A204.1 (cell line): ENCODE data around the gene KIF1B.

Source experiments
- FAIRE-seq: peaks from 2 replicates; lab custom pipeline; 2012; peaks lifted over from hg19 to GRCh38; lab: Jason Lieb, UNC

The KIF1B gene

DNA sequence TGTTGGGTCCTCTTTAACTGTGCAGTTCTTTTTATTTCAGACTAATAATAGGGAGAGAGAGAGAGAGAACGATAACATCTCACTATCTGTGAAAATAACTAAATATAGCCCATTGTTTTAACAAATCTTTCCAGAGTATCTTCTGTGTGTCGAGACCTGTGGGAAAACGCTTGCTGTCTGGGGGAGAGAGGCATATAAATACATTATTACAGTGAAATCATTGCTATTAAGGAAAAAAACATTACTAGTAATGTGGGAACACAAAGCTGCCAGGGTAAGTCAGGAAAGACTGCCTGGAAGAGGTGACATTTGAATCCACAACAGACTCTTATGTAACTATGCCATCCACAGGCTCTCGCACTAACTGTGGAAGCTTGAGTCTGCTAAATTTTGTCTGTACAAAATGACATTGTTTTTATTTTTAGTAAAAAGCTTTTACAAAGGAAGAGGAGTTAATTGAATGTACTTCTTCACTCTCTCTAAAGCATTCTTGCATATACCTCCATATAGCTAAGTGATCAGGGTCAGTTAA lies 128.7 kb downstream of the KIF1B start:
- no peak for FAIRE-seq

DNA sequence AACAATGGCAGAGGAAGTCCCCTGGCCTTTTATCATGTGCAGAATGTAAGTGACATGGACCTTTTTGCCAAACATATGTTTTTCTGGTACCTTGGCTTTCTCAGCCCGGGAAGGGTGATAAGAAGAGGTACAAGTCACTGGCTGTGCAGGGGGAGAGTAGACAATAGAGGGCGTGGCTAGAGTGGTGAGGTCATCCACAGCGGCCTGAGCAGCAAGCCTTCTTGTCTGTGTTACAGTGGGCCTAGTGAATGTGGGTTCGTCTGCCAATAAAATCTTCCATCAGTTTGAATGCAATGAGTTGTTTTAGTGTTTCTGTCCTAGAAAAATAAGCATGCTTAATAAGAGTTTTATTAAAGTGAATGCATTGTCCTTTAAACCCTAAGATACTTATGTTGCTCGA lies 129.4 kb downstream of the KIF1B start:
- FAIRE-seq: no peak

DNA sequence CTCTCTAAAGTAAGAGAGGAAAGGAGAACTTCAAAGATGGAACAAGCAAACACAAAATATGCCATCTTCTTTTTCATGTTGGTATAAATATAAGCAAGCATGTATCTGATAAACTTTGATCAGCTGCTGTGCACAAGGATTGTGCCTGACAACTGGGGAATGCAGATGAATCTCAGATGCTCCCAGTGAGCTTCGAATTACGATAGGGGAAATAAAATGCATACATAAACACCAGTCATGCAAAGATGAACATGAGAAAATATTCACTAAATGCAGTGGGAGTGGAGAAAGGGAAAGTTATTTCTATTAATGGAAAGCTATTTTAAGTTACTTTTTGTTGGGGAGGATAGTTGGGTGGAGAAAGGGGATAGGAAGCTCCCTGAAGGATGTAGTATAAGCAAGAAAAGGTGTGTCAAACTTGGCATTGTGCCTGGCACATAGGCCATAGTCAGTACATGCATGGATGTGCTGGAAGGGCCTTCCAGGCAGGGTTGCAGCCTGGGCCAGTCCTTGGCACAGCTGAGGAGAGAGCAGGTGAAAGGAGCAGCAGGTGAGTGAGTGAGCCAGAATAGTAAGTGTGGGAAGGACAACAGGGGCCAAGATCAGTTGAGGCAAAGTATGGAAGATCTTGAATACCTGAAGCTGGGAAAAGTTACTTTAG lies 130.7 kb downstream of the KIF1B start:
- no peak for FAIRE-seq

DNA sequence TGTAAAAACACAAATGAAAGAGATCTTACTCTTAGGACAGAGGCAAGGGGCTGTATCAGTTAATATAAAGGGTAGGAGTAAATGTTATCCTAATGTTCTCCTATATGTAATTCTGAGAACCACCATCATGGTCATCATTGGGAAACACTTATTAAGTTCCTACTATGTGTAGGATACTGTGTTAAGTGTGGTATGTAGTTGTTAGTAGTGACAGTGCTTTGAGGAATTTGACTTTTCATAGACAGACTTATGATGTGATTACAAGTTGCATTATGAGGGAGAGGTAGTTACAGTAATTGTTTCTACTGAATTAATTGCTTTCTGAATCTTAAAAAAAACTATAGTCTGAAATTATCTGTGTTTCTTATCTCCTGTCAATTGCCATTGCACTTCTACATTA lies 136.7 kb downstream of the KIF1B start:
- FAIRE-seq: no peak

DNA sequence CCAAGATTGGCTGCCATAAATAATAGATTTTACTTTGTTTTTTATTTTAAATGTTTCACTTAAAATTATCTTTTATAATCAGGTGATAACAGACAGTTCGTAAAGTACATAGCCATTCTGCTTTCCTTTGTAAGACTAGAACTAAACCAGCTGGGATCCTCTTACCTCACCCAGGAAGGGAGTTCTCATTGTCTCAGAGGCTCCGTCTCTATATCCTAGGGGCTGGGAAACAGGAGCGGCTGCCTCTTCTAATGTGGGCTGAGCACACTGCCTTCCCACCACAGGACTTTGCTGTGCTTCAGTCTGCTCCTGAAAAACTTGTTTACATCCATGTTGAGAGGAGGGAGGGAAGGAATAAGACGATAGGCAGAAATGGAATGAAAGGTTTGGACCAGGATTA lies 142.9 kb downstream of the KIF1B start:
- no peak for FAIRE-seq

DNA sequence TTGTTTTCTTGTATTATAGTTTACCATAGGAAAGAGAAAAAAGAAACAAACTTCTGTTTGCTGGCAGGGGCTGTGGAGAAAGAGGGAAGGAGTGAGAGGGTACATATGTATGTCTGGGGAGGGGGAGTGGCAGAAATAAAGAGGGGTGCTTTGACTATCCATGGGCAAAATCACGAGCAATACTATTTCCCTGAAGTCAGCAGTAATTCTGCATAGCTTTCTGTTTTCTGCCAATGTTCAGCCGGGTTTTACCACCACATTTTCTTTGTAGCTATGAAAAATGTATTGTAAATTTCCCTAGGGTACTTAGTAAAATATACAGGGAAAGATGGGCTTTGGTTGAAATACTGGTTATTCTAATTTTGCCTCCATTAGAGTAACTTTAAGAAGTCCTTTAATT lies 143.3 kb downstream of the KIF1B start:
- FAIRE-seq: no peak

DNA sequence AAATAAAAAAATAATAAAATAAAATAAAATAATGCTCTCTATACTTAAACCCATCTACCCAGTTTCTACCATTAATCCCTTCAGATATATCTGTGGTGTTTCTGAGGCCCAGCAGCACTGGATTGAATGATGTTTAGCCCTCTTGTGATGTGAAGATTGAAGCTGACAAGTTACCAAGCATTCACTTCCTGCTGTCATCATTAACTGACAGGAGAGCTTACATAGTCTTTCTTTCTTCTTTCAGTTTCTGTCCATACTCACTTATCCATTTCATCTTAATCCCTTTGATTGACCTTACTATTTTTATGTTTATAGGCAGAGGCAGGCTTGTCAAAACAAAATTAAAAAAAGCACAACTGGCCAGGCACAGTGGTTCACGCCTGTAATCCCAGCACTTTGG lies 149.7 kb downstream of the KIF1B start:
- no peak for FAIRE-seq

DNA sequence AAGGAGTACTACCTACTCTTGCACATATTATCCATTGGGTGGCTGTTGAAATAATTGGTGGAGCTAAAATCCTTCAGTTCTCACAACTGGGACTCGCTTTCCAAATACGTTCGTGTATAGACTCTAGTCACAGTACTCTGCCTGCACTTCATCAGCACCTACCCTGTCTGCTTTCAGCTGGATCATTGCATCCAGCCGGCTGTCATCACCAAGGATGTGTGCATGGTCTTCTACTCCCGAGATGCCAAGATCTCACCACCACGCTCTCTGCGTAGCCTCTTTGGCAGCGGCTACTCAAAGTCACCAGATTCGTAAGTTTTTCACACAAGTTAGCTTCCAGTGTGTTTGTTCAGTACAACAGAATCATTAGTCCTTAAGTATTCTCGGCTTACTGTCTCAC lies 151.1 kb downstream of the KIF1B start:
- no peak for FAIRE-seq

DNA sequence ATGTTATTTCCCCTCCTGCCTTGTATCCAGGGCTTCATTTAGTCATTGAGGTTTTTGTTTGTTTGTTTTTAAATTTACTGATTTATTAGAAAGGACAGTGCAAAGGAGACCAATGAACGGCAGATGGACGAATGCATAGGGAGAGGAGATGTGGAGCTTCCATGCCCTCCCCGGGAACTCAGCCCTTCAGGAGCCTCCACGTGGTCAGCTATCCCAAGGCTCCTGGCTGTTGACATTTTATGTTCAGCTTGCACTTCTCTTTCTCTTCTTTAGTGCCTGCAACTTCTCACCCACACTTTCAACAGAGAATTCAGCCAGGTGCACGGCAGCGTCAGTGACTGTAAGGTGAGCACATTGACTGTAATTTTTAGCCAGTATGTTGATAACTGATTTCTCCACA lies 157.8 kb downstream of the KIF1B start:
- FAIRE-seq: no peak

DNA sequence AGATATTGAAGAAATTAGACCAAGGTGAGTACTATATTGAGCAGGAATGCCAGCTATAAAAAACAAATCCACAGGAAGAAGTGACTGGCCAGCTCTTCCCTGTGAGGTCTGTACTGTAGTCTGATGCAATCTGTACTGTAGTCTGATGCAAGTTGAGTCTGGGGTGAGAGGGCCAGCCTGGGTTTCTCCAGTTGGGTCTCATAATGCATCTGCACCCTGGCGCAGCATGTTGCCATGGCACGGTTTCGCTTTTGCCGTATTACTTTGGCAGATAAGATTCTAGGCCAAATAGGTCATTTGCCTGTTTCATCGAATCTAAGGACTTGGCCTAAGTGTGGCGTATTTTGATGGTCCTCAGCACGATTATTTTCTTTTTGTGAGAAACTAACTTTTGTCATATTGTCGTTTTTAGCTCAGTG lies 164.1 kb downstream of the KIF1B start:
- no peak for FAIRE-seq

DNA sequence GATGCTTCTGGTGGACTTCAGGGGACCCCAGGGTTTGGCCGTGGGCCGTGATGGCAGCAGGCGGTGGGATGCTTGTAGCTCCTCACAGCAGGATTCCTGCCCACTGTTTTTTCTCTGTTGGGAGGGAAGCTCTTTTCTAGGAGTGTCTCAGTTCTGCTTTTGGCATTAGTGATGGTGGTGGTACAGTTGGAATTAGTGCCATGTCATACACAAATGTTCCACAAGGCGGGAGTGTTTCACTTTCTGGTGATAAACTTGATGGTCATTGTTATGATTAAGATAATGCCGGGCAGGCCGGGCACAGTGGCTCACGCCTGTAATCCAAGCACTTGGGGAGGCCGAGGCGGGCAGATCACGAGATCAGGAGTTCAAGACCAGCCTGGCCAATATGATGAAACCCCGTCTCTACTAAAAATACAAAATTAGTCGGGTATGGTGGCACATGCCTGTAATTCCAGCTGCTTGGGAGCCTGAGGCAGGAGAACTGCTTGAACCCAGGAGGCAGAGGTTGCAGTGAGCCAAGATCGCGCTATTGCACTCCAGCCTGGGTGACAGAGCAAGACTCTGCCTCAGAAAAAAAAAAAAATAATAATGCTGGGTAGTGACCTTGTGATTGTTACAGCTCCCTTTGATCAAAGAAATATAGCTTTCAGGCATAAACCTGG lies 167.1 kb downstream of the KIF1B start:
- peak; percentile 29 for FAIRE-seq

DNA sequence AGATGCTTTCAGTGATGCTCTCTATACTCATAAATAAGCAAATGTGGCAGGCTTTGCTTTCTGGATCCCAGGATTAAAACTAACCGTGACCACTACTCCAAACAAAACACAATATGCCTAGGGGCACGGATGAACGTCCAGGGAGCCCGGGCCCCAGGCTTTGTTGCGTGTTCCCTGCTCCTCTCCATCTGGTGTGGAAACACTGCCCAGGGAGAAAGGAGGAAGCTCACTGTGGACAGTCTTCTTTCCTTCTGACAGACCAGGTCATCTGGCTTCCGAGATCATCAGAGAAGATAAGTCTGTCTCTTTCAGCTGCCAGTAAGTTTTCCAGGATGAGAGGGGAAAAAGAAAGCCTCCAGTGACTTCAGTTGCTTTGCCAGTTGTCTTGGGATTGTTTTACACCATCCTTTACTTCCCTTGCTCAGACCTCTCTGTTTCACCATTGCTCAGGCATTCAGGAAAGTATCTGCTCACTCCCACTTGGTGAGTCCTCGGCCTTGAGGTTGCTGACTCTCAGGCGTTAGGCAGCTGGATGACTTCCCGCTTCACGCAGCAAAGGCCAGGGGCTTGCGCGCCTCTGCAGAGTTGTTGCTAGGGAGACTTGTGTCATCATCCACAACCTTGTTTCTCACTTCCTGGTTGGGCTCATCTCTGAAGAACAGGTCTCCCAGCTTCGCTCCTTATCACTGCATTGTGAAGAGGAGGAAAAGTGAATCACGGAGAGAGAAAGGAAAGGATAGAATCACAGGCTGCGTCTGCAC lies 167.9 kb downstream of the KIF1B start:
- FAIRE-seq: no peak

DNA sequence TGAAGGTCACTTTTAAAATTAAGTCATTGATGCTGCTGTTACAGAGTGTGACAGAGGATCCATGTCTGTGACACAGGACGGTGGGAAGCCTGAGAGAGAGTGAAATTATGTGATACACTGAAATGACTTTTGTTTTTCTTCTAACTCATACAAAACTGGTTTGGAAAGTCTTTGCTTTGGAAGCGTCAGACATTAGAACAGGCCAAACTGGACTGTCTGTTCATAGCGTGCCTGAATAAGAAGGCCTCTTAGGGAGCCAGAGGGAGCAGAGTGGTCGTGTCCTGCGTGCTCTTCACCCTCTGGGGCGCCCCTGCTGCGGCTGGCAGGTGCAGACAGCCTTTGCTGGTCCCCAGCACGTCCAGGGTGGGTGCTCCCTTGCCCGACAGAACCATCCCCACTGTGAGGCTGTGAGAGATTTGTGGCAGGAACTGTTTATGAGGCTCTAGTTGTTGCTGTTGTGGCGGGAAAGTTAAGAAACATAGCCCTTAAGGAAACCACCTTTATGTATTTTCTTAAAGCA lies 168.8 kb downstream of the KIF1B start:
- no peak for FAIRE-seq

DNA sequence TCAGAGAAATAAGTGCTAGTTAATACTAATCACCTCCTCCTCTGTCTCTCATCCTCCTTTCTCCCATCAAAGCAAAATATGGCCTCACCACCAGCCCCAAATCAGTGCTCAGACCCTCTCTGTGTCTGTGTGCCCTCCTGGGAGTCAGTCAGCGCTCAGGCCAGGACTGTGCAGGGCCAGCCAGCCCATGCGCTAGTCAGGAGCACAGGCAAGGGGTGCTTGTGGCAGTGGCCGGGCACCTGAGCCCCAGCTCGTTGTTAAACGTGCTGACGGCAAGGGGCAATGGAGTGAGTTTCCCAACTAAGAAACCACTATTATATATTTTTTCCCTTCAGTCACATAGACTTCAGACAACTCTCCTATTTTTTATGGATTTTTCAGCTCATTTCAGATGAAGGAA lies 169.3 kb downstream of the KIF1B start:
- no peak for FAIRE-seq

DNA sequence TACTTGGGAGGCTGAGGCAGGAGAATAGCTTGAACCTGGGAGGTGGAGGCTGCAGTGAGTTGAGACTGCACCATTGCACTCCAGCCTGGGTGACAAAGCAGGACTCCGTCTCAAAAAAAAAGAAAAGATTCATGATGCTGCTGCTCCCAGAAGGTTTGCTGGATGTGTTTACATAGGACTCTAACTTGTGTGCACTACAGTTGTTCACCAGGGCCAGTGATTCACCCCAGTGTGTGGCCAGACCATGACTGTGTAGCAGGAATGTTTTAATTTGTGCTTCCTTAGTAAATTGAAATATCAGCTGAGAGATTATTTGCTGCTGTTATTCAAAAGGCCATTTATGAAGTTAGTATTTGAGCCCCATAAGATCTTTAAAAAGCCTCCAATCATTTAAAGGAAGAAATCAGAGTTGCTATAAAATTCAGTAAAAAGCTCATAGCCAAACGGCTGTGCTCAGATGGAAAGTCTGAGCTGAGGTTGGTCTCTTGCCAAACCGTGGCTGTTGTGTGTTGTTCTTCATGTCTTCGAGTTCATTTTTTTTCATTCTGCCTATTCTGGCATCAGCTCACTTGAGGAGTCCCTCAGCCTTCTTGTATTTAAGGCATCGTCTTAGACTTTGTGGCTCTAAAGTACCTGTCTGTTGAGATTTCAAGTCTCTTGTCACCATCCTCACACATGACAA lies 170.4 kb downstream of the KIF1B start:
- FAIRE-seq: no peak

DNA sequence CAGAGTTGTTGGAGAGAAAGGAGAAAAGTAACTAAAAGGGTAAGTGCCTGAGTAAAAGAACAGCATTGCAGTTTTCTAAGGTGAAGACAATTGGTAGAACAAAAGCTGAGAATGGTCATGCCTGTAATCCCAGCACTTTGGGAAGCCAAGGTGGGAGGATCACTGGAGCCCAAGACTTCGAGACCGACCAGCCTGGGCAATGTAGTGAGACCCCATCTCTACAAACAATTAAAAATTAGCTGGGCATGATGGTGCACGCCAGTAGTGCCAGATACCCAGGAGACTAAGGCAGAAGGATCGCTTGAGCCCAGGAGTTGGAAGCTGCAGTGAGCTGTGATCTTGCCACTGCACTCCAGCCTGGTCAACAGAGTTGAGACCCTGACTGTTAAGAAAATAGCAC lies 173.3 kb downstream of the KIF1B start:
- FAIRE-seq: no peak

DNA sequence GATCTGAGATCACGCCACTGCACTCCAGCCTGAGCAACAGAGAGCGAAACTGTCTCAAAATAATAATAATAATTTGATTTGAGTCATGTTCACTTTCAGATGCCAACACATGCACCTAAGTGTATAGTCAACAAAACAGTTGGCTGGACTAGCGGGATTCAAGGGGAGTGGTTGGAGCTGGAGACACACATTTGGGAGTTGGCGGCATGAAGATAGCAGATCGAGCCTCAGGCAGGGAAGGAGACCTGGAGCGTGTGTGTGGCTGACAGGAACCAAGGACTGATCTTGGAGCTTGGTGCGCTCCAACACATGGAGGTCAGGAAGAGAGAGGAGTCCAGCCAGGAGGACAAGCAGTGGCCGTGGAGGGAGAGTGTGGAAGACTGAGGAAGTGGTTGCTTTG lies 173.8 kb downstream of the KIF1B start:
- FAIRE-seq: no peak

DNA sequence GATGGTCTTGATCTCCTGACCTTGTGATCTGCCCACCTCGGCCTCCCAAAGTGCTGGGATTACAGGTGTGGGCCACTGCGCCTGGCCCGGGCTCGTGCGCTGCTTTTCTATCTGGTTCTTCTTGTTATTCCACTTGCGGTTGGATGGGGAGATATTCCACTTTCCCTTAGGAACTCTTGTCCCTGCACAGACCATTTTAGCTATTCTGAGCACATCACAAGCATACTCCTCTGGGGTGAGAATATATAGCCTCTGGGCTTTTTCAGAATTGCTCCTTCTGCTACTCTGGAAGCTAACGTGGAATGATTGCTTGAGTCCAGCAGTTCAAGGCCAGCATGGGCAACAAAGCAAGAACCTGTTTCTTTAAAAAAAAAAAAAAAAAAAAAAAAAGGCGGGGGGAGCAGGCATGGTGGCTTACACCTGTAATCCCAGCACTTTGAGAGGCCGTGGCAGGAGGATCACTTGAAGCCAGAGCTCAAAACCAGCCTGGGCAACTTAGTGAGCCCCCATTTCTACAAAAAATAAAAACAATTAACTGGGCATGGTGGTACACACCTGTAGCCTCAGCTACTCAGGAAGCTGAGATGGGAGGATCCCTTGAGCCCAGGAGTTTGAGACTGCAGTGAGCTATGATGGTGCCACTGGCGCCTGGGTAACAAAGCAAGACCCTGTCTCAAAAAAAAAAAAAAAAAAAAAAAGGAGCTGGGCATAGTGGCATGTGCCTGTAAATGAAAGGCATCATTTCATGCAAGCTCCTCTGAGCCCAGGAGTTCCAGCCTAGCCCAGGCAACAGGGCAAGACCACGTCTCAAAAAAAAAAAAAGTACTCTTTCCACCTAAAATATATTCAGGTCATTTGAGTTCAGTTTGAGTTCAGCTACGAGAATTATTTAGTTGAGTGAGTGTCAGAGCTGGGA lies 176.6 kb downstream of the KIF1B start:
- FAIRE-seq: no peak

DNA sequence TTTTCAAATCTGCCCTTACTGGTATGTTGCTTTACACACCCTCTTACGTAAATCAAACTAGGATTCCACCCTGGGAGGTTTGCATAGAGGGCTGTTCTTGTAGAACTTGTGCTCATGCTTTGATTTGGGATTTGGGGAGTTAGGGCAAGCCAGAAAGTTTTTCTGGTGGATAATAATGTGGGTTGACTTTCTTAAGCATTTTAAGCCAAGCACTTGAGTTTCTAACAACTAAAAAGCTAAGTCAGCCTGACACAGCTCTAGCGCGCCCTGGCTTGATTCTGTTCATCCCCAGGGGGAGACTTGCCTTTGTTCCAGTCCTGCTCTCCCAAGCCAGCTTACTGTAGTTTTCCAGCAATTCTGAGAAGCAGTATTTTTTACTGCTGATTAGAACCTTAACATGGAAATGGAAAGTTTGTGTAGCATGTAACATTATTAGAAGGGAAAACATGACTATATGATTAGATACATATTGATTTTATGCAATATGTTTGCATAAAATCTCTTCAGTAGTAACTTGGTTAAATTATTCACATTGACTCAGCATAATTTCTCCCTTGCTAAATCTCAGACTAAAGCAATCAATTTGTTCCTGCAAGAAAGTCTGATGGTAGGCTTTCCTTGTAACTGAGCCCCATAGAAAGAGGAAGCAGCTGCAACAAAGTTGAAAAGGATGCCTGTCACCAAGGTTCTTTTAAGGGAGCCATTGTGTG lies 177.5 kb downstream of the KIF1B start:
- no peak for FAIRE-seq

DNA sequence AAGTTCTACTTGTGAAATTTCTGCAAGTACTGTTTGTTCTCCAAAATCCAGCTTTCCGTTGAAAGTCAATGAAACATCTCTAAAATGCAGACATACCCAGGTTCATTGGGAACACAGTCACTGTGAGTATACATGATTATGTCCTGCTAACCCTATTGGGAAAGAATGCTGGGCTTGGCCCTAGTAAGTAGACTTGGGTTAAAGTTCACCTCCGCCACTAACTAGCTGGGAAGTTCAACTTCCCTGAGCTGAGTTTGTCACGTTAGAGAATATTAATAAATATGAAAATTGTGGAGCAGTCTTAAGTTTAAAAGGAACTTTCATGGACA lies 178.0 kb downstream of the KIF1B start:
- FAIRE-seq: no peak
